ENCODE measurements around the gene KLHL22.

The KLHL22 gene

GRCh38 chr22:20446383-20446970, 49.1 kb downstream of the KLHL22 start:
- DNase-seq (ENCODE audit: low spot score): no peak

DNA sequence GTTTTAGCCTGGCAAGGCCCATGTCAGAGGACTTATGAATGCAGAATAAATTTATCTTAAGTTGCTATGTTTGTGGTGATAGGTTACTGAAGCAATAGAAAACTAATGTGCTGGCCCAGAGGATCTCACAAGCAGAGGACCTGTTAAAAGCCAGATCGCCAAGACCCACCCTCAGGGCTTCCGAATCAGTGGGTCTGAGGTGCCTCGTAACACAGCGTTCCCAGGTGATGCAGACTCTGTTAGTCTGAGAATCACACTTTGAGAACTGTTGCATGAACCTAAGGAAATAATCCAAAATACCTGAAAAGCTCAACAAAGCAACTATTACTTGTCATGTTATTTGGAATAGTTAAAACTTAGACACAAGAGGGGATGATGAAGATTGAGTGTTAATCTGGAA, 51.3 kb downstream of the KLHL22 start:
- no peak for DNase-seq (ENCODE audit: low spot score)

GRCh38 chr22:20442485-20443284, 52.9 kb downstream of the KLHL22 start:
- DNase-seq (ENCODE audit: low spot score): no peak

- DNase-seq (ENCODE audit: low spot score): no peak
Measured at GRCh38 chr22:20441631-20442484, 53.7 kb downstream of the KLHL22 start.

GRCh38 chr22:20440637-20441591, 54.7 kb downstream of the KLHL22 start:
- DNase-seq (ENCODE audit: low spot score): no peak

GRCh38 chr22:20439928-20440575, 55.5 kb downstream of the KLHL22 start:
- no peak for DNase-seq (ENCODE audit: low spot score)

DNA sequence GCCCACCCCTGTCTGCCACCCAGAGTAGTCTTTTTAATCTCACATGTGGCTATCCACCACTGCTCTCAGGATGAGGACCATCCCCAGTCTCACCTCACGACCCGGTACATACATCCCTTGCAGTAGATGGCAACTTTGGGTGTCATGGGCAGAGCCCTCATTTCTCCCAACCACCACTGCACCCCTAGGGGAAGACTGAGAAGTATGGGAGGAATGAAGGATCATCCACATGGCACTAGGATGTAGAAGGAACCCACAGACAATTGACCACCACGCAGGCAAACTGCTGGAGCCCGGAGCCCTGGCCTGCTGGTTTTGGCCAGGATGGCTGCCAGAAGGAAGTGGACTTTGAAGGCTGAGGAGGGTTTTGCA, 56.1 kb downstream of the KLHL22 start:
- DNase-seq (ENCODE audit: low spot score): no peak

- DNase-seq (ENCODE audit: low spot score): no peak
Measured at GRCh38 chr22:20438678-20439492, 56.7 kb downstream of the KLHL22 start.

GRCh38 chr22:20438427-20438677, 57.2 kb downstream of the KLHL22 start:
- DNase-seq (ENCODE audit: low spot score): no peak

- DNase-seq (ENCODE audit: low spot score): peak; percentile 63
Measured at GRCh38 chr22:20437613-20438426, 57.8 kb downstream of the KLHL22 start, which contains the start of gene SCARF2. TSS of gene SCARF2 (minus strand) at chr22:20437825. CDS start at chr22:20437754, 71 bp downstream.

DNA sequence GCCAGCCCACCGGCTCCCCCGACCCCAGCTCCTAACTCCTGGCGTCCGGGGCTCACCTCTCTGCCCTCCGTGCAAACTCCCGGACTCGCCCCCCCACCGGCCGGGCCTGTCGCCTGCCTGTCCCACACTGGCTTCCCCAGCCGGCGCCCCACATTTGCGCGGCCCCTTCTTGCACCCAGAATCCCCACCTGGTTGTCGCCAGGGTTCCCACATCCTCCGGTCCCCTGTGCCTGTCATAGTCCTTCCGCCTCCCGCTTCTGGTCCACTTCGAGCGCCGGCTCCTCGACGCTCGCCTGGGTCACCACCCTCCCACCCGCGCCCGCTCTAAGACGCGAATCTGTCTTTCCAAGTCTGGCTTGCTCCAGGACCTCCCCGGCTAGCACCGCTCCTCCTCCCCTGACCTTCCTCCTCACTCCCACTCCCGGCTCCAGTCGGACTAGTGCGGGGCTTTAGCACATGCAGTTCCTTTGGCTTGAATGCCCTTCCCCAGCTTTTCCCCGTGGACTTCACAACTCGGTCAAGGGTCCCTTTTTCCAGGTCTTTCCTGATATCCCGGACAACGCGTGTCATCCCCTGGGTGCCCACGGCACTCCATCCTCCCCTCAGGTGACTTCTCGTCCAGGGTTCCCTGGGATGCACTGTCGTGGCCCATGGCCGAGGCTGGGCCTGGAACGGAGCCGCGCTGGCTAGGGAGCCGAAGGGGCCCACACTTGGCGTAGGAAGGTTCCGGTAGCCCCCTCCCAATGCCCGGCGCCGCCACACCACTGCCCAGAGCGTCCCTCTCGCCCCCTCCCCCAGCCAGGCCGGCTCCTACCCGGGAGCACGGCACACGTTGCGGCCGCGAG, 58.6 kb downstream of the KLHL22 start:
- DNase-seq (ENCODE audit: low spot score): no peak

DNA sequence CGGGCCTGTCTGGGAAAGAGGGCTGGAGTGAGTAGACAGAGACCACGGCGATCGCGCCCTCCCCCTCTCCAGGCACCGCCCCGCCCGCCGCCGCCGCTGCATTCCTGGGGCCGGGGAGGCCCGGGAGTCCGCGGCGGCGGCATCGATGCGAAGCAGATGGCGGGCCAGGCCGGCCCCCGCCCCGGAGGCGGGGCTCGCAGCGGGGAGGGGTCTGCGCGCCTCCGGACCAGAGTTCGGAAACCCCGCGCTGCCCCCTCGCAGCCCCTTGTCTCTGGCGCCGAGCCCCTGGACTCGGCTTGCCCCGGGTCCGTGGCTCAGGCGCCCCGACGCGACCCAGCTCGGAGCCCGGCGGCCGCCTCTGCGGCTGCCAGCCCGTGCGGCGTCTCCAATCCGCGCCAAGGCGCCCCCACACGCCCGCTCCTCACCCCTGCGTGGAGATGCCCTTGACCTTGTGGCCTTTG, 59.3 kb downstream of the KLHL22 start:
- DNase-seq (ENCODE audit: low spot score): no peak

GRCh38 chr22:20435436-20436306, 59.9 kb downstream of the KLHL22 start:
- no peak for DNase-seq (ENCODE audit: low spot score)

- no peak for DNase-seq (ENCODE audit: low spot score)
Measured at GRCh38 chr22:20434773-20435172, 60.8 kb downstream of the KLHL22 start.

DNA sequence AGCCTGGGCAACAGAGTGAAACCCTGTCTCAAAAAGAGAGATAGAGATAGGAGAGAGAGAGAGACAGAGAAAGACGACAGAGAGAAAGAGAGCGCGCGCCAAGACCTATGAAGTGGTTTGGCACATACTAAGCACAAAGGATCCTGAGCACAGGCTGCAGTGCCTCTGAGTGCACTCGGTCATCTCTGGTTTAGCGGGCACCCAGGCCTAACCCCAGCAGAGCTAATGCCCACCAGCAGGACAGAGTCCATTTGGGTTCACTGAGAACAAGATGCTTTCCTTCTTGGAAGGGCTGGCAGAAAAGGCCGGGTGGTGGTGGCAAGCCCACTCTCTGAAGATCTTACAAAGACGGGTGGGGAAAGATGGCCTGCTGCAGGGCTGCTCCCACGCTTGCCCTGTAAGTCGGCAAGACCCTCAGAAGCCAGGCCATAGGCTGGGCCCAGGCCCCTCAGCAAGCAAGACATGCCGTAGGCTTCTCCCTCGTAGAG, 61.3 kb downstream of the KLHL22 start:
- DNase-seq (ENCODE audit: low spot score): no peak

DNA sequence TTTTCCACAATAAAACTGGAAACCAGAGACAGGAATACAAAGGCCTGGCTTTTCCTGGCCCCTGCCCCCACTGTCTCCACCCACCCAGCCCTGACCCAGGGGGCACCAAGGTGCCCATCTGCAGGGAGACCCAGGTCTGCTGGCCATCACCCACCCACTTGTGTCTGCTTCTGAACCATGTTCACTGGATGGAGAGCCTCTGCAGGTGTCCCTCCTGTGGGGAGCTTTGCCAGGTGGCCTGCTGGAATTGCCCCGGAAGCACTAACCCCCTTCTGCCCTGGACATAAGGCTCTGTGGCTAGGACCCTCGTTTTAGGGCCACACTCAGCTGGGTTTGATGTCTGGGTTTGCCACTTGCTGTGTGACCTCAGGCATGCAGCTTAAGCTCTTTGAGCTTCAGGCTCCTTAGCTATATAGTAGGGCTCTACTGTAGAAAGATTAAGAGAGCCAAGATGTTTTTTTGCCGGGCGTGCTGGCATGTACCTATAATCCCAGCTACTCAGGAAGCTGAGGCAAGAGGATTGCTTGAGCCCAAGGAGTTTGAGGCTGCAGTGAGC, 61.8 kb downstream of the KLHL22 start:
- no peak for DNase-seq (ENCODE audit: low spot score)

- DNase-seq (ENCODE audit: low spot score): no peak
Measured at GRCh38 chr22:20433191-20433590, 62.4 kb downstream of the KLHL22 start.

Measured in COLO829 (cell line).